Measurements from ENCODE around the gene ALDH3A1. TPM values are rescaled to one million over a fixed set of nuclear protein-coding genes. Genes with fewer than 3 reads are reported as not detected.

The ALDH3A1 gene
- total RNA-seq, 1 experiment from 2014 or later = 0.39 TPM

- Mint-ChIP-seq H3K36me3 (ENCODE audit: insufficient read depth in 1 of 3, low read depth in 3 of 3) (no peaks in the 10 kb centered on the region), H3K27ac (no peak overlapping the region), H3K27me3 (ENCODE audit: low read depth) (no peaks in the 10 kb centered on the region), H3K4me3 (no peak overlapping the region), H3K9me3 (no peaks in the 10 kb centered on the region), H3K4me1 (peaks cover 32 to 42% of the 10 kb centered on the region in 2 experiments)
- H3K18ac ChIP-seq (ENCODE audit: insufficient read length, low read depth, low read length) = no peak overlapping the region
- no peaks in the 10 kb centered on the region; the same call in 1 of the 2 replicates for H3K4me1 ChIP-seq (ENCODE audit: insufficient read depth, low read length)
- no peaks in the 10 kb centered on the region for H3K23me2 ChIP-seq (ENCODE audit: insufficient read length, low read depth, low read length, poor library complexity, severe bottlenecking)
- no peak for TF ChIP-seq CTCF (conservative IDR thresholded peaks at IDR 0.05)
- H2BK15ac ChIP-seq (ENCODE audit: low read depth, low read length) = no peak overlapping the region
- H3K27me3 ChIP-seq (ENCODE audit: insufficient read depth, low read length) = no peaks in the 10 kb centered on the region
- H4K91ac ChIP-seq (ENCODE audit: insufficient read length, low read depth, low read length) = no peak overlapping the region
- no peak overlapping the region for H4K5ac ChIP-seq (ENCODE audit: insufficient read length, low read depth, low read length)
- no peak overlapping the region for H3K9ac ChIP-seq (ENCODE audit: extremely low read depth, insufficient read length, low read length)
- no peaks in the 10 kb centered on the region for H3K79me2 ChIP-seq (ENCODE audit: insufficient read depth, low read length)
- H3T11ph ChIP-seq (ENCODE audit: low read length) = no peak overlapping the region
- no peak overlapping the region for H2BK120ac ChIP-seq (ENCODE audit: low read depth, low read length, poor library complexity, severe bottlenecking)
- H3K79me1 ChIP-seq (ENCODE audit: insufficient read depth, low read depth, low read length, poor library complexity, severe bottlenecking) = no peaks in the 10 kb centered on the region
- H2BK5ac ChIP-seq (ENCODE audit: insufficient read length, low read length) = no peak overlapping the region
- no peak overlapping the region for H2BK12ac ChIP-seq (ENCODE audit: insufficient read length, low read depth, low read length)
- H3K23ac ChIP-seq (ENCODE audit: insufficient read length, low read depth, low read length) = no peak overlapping the region
- H3K27ac ChIP-seq (ENCODE audit: insufficient read length, low read depth, low read length) = no peak overlapping the region
- no peak overlapping the region for H2AFZ ChIP-seq (ENCODE audit: low read length)
- H4K8ac ChIP-seq (replicated peaks; ENCODE audit: insufficient read length, low read depth, low read length) = no peak overlapping the region
- no peak overlapping the region for H2BK20ac ChIP-seq (ENCODE audit: low read depth, low read length, poor library complexity, severe bottlenecking)
- H4K20me1 ChIP-seq (ENCODE audit: control insufficient read depth, insufficient read depth, insufficient read length) = no peaks in the 10 kb centered on the region
- WGBS (ENCODE audit: extremely low coverage, insufficient read length, low lambda C conversion rate) = no CpG with 5 or more reads among the region's 6 CpGs
- no peak overlapping the region for H3K4ac ChIP-seq (ENCODE audit: low read depth, low read length)
- no peak overlapping the region for H2AK5ac ChIP-seq (ENCODE audit: insufficient read length, low read length)
- no peaks in the 10 kb centered on the region for H3K9me3 ChIP-seq (ENCODE audit: control insufficient read depth, low read depth, low read length)
- DNase-seq = peak; percentile 23
- no peak overlapping the region for H3K4me2 ChIP-seq (ENCODE audit: insufficient read depth, insufficient read length, low read length)
- no peak overlapping the region for H3K14ac ChIP-seq (ENCODE audit: insufficient read depth, low read length)
- no peak overlapping the region for H3K56ac ChIP-seq (ENCODE audit: insufficient read length, low read depth, low read length)
Observed at GRCh38 chr17:19708431-19709175, 39.5 kb downstream of the ALDH3A1 start.
